GM12878 (cell line): ENCODE data around the gene PLEKHG4B.

Source experiments
- ATF7 ChIP-seq: fragments of 450-650 bp; IDR thresholded peaks from 2 replicates; pipeline ENCODE4 v1.6.1; 2016; ENCODE audit warnings: low read depth, mild to moderate bottlenecking
- CTCF ChIP-seq, 3 experiments: IDR thresholded peaks in 2 of 3; conservative IDR thresholded peaks in 1 of 3; 2 replicates each; pipeline ENCODE4 v1.5.1; 2011; ENCODE audit warnings: low read depth in 3 of 3, low read length in 3 of 3, mild to moderate bottlenecking in 3 of 3, control low read depth in 2 of 3, moderate library complexity in 2 of 3, inconsistent platforms in 1 of 3, mixed read lengths in 1 of 3; ENCODE audit not compliant: control insufficient read depth in 2 of 3, insufficient read depth in 1 of 3; ENCODE audit errors: extremely low read depth in 1 of 3
- GABPA ChIP-seq: IDR thresholded peaks from 2 replicates; pipeline ENCODE4 v1.6.1; 2014; ENCODE audit warnings: antibody characterized with exemption, low read depth, mild to moderate bottlenecking, inconsistent platforms
- ZBTB33 ChIP-seq: fragments of 450-650 bp; IDR thresholded peaks from 2 replicates; pipeline ENCODE4 v1.6.1; 2017; ENCODE audit warnings: mild to moderate bottlenecking

- TF ChIP-seq ZBTB33, result no peak
- TF ChIP-seq ATF7, result no peak
- TF ChIP-seq GABPA, result no peak
- TF ChIP-seq CTCF (IDR thresholded peaks at IDR 0.05 in 2 of 3, conservative IDR thresholded peaks at IDR 0.05 in 1 of 3; ENCODE audit: control insufficient read depth in 2 of 3, extremely low read depth in 1 of 3, insufficient read depth in 1 of 3, low read depth in 3 of 3, low read length in 3 of 3), result no peak
Measured at GRCh38 chr5:225334-225733, 133.4 kb downstream of the PLEKHG4B start.
